ENCODE measurements around the gene AATK. TPM values are rescaled to one million over a fixed set of nuclear protein-coding genes. Genes with fewer than 3 reads are reported as not detected.

AATK gene
- total RNA-seq: 0.70 TPM

GRCh38 chr17:81166033-81166492 lies at the start of gene AATK:
AATK (minus strand) TSS chr17:81166221; CDS start chr17:81165992, 229 bp downstream.
- ATAC-seq: no peak
- no peak for DNase-seq (ENCODE audit: low spot score)

GRCh38 chr17:81213978-81214377 lies 48.0 kb upstream of the AATK start:
- ATAC-seq (no peak), DNase-seq (ENCODE audit: low spot score) (no peak)

- ATAC-seq: no peak
- no peak for DNase-seq (ENCODE audit: low spot score)
Measured at GRCh38 chr17:81212365-81212764, 46.3 kb upstream of the AATK start.

- no peak for DNase-seq (ENCODE audit: low spot score)
- no peak for ATAC-seq
Measured at GRCh38 chr17:81210868-81211267, 44.8 kb upstream of the AATK start.

- no peak for ATAC-seq
Measured at GRCh38 chr17:81210466-81210865, 44.4 kb upstream of the AATK start.

GRCh38 chr17:81209141-81209540 lies 43.1 kb upstream of the AATK start:
- DNase-seq (ENCODE audit: low spot score) (no peak), ATAC-seq (no peak)

More at GRCh38 chr17:81210466-81210865, 44.4 kb upstream of the AATK start:
- no peak for DNase-seq (ENCODE audit: low spot score)

- no peak for DNase-seq (ENCODE audit: low spot score)
- no peak for ATAC-seq
Measured at GRCh38 chr17:81208651-81209050, 42.6 kb upstream of the AATK start.

- ATAC-seq: no peak
- DNase-seq (ENCODE audit: low spot score): no peak
Measured at GRCh38 chr17:81207610-81208581, 41.9 kb upstream of the AATK start.

GRCh38 chr17:81206657-81207056 lies 40.6 kb upstream of the AATK start:
- DNase-seq (ENCODE audit: low spot score) (no peak), ATAC-seq (no peak)

GRCh38 chr17:81206166-81206565 lies 40.1 kb upstream of the AATK start:
- DNase-seq (ENCODE audit: low spot score) (no peak), ATAC-seq (no peak)

GRCh38 chr17:81204578-81204977 lies 38.6 kb upstream of the AATK start:
- no peak for DNase-seq (ENCODE audit: low spot score)
- no peak for ATAC-seq

- DNase-seq (ENCODE audit: low spot score): no peak
- ATAC-seq: no peak
Measured at GRCh38 chr17:81203136-81203535, 37.1 kb upstream of the AATK start.

GRCh38 chr17:81202318-81202717 lies 36.3 kb upstream of the AATK start:
- ATAC-seq (no peak), DNase-seq (ENCODE audit: low spot score) (no peak)

- ATAC-seq (peak; percentile 87), DNase-seq (ENCODE audit: low spot score) (no peak)
Measured at GRCh38 chr17:81200695-81201580, 34.9 kb upstream of the AATK start.

GRCh38 chr17:81200201-81200600 lies 34.2 kb upstream of the AATK start:
- ATAC-seq (no peak), DNase-seq (ENCODE audit: low spot score) (no peak)

- ATAC-seq (no peak), DNase-seq (ENCODE audit: low spot score) (no peak)
Measured at GRCh38 chr17:81199482-81199830, 33.4 kb upstream of the AATK start.

GRCh38 chr17:81198826-81199481 lies 32.9 kb upstream of the AATK start:
- no peak for ATAC-seq

GRCh38 chr17:81197831-81198490 lies 31.9 kb upstream of the AATK start:
- no peak for ATAC-seq
- DNase-seq (ENCODE audit: low spot score): no peak

More at GRCh38 chr17:81198826-81199481, 32.9 kb upstream of the AATK start:
- no peak for DNase-seq (ENCODE audit: low spot score)

GRCh38 chr17:81197409-81197795 lies 31.4 kb upstream of the AATK start:
- ATAC-seq (no peak), DNase-seq (ENCODE audit: low spot score) (no peak)
